Hepatocyte (in vitro differentiated cells): ENCODE results near the gene MED12.

ENCODE experiments used
- EZH2 ChIP-seq: fragments of 200-600 bp; sonication (generic); IDR thresholded peaks from 2 replicates; pipeline ENCODE4 v1.6.1; 2016; ENCODE audit warnings: antibody characterized with exemption, mild to moderate bottlenecking, borderline replicate concordance
- EZH2phosphoT487 ChIP-seq: fragments of 200-600 bp; sonication (generic); IDR thresholded peaks from one replicate; pipeline ENCODE4 v1.6.1; 2018; ENCODE audit warnings: antibody characterized with exemption, mild to moderate bottlenecking, low read depth, moderate library complexity; ENCODE audit not compliant: unreplicated experiment, severe bottlenecking

DNA sequence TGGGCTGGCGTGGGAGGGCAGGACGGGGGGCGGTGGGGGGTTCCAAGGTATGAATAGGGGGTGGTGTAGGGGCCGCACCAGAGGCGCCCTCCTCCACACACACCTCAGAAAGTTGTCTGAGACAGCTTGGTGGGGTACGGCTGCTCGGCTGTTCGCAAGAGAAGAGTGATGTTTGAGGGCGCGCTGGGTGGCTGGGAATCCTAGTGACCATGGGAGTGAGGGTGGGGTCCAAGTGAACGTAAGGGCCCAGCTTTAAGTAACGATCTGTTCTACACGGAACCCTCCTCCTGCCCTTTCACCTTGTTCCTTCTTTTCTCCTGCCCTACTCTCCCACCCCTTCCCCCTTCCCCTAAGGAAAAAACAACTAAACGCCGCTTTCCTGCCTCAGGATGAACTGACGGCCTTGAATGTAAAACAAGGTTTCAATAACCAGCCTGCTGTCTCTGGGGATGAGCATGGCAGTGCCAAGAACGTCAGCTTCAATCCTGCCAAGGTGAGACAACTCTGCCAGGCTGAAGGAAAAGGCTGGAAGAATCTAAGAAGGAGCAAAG is 664 bp downstream of the MED12 start:
- TF ChIP-seq EZH2 (no peak), EZH2phosphoT487 (no peak)
